ENCODE results near the gene IFIH1.
A peak's percentile ranks its signal among the peaks of the same experiment; 100 is the strongest.

The IFIH1 gene

GRCh38 chr2:162308747-162309503 is 9.6 kb downstream of the IFIH1 start:
- TF ChIP-seq CTCF (IDR thresholded peaks at IDR 0.05; ENCODE audit: low read length) (no peak), EZH2phosphoT487 (IDR thresholded peaks at IDR 0.05; ENCODE audit: low read length) (no peak), EZH2 (optimal IDR thresholded peaks at IDR 0.05; ENCODE audit: low read depth, low read length) (no peak)
- Histone ChIP-seq H3K27me3 (replicated peaks; ENCODE audit: insufficient read depth, low read length) (no peaks in the 10 kb centered on the region), H3F3A (ENCODE audit: insufficient read depth, low read length) (no peaks in the 10 kb centered on the region), H3K27ac (ENCODE audit: low read length) (no peak overlapping the region), H4K20me1 (ENCODE audit: insufficient read depth, low read length) (no peaks in the 10 kb centered on the region), H3K79me2 (ENCODE audit: low read length) (peaks cover 39% of the 10 kb centered on the region), H3K9ac (ENCODE audit: low read length) (no peak overlapping the region), H2AFZ (ENCODE audit: low read length) (no peak overlapping the region), H3K4me3 (ENCODE audit: low read length) (no peak overlapping the region), H3K36me3 (replicated peaks; ENCODE audit: insufficient read depth, low read length) (no peaks in the 10 kb centered on the region; the same call in 1 of the 2 replicates), H3K4me2 (ENCODE audit: low read depth, low read length) (no peak overlapping the region), H3K4me1 (ENCODE audit: low read length) (0 out of 2 replicates have a peak, but pooled peaks cover 13% of the 10 kb centered on the region), H3K9me3 (replicated peaks; ENCODE audit: insufficient read depth, low read length) (no peaks in the 10 kb centered on the region), H3K9me2 (replicated peaks; ENCODE audit: insufficient read depth, low read length) (no peaks in the 10 kb centered on the region)
- DNase-seq = peak; percentile 22

GRCh38 chr2:162305901-162306300 is 12.6 kb downstream of the IFIH1 start:
- Histone ChIP-seq H3K9me3 (replicated peaks; ENCODE audit: insufficient read depth, low read length) (no peaks in the 10 kb centered on the region), H3K4me3 (ENCODE audit: low read length) (no peak overlapping the region), H3K79me2 (ENCODE audit: low read length) (peaks cover 9% of the 10 kb centered on the region; the same call in 1 of the 2 replicates), H3F3A (ENCODE audit: insufficient read depth, low read length) (no peaks in the 10 kb centered on the region), H3K36me3 (replicated peaks; ENCODE audit: insufficient read depth, low read length) (no peaks in the 10 kb centered on the region; the same call in 1 of the 2 replicates), H2AFZ (ENCODE audit: low read length) (no peak overlapping the region), H3K4me2 (ENCODE audit: low read depth, low read length) (no peak overlapping the region), H3K27me3 (replicated peaks; ENCODE audit: insufficient read depth, low read length) (no peaks in the 10 kb centered on the region), H4K20me1 (ENCODE audit: insufficient read depth, low read length) (no peaks in the 10 kb centered on the region), H3K9ac (ENCODE audit: low read length) (no peak overlapping the region), H3K9me2 (replicated peaks; ENCODE audit: insufficient read depth, low read length) (no peaks in the 10 kb centered on the region), H3K4me1 (ENCODE audit: low read length) (0 out of 2 replicates have a peak, but pooled peaks cover 7% of the 10 kb centered on the region), H3K27ac (ENCODE audit: low read length) (no peak overlapping the region)
- no peak for DNase-seq
- TF ChIP-seq CTCF (IDR thresholded peaks at IDR 0.05; ENCODE audit: low read length) (no peak), EZH2phosphoT487 (IDR thresholded peaks at IDR 0.05; ENCODE audit: low read length) (no peak), EZH2 (optimal IDR thresholded peaks at IDR 0.05; ENCODE audit: low read depth, low read length) (no peak)

- H3F3A ChIP-seq (ENCODE audit: insufficient read depth, low read length) = no peaks in the 10 kb centered on the region
- H3K79me2 ChIP-seq (ENCODE audit: low read length) = no peaks in the 10 kb centered on the region
Observed at GRCh38 chr2:162301877-162302276, 16.6 kb downstream of the IFIH1 start.

More at GRCh38 chr2:162301877-162302276, 16.6 kb downstream of the IFIH1 start:
- no peaks in the 10 kb centered on the region for H3K4me1 ChIP-seq (ENCODE audit: low read length)
- H3K9me3 ChIP-seq (replicated peaks; ENCODE audit: insufficient read depth, low read length) = no peaks in the 10 kb centered on the region
- DNase-seq = no peak
- H4K20me1 ChIP-seq (ENCODE audit: insufficient read depth, low read length) = no peaks in the 10 kb centered on the region
- H3K4me3 ChIP-seq (ENCODE audit: low read length) = no peak overlapping the region
- no peak overlapping the region for H3K9ac ChIP-seq (ENCODE audit: low read length)
- no peak for TF ChIP-seq EZH2phosphoT487 (IDR thresholded peaks at IDR 0.05; ENCODE audit: low read length)
- TF ChIP-seq EZH2 (optimal IDR thresholded peaks at IDR 0.05; ENCODE audit: low read depth, low read length) = no peak
- no peak for TF ChIP-seq CTCF (IDR thresholded peaks at IDR 0.05; ENCODE audit: low read length)
- H2AFZ ChIP-seq (ENCODE audit: low read length) = no peak overlapping the region
- H3K27ac ChIP-seq (ENCODE audit: low read length) = no peak overlapping the region
- no peaks in the 10 kb centered on the region for H3K27me3 ChIP-seq (replicated peaks; ENCODE audit: insufficient read depth, low read length)
- H3K9me2 ChIP-seq (replicated peaks; ENCODE audit: insufficient read depth, low read length) = no peaks in the 10 kb centered on the region
- H3K4me2 ChIP-seq (ENCODE audit: low read depth, low read length) = no peak overlapping the region
- no peaks in the 10 kb centered on the region; the same call in 1 of the 2 replicates for H3K36me3 ChIP-seq (replicated peaks; ENCODE audit: insufficient read depth, low read length)
